ENCODE measurements around the gene INSIG1. TPM values are rescaled to one million over a fixed set of nuclear protein-coding genes. Genes with fewer than 3 reads are reported as not detected.

The INSIG1 gene
- total and polyA plus RNA-seq, 4 donors: 118 to 219 (median 193) TPM

DNA sequence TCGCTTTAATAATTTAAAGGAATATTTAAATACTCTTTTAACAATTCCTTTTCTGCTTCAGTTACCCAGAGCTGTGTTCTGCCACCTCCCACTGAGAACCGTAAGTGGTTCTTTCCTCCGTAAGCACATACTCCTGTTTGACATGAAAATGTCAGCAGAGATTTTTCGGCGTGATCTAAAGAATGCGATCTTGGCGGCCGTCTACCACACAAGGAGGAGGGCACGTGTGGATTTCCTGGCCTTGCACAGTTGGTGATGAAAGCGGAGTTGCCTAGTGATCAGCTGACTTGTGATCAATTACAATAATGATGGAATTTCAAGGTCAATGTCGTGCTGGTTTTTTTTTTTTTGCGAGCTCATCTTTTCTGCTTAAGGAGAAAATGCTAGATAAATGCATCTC lies 35.6 kb upstream of the INSIG1 start:
- DNase-seq (ENCODE audit: low spot score): no peak
- Histone ChIP-seq H3K4me3 (ENCODE audit: low read depth in 1 of 3, low read length in 3 of 3) (no peak overlapping the region), H3K9me3 (ENCODE audit: control insufficient read depth in 4 of 4, low read length in 3 of 4) (no peaks in the 10 kb centered on the region), H3K27ac (ENCODE audit: low read depth in 1 of 2, low read length in 2 of 2) (no peak overlapping the region), H3K9ac (ENCODE audit: low read depth in 1 of 2, low read length in 2 of 2) (no peak overlapping the region), H3K36me3 (ENCODE audit: control insufficient read depth in 4 of 4, insufficient read depth in 3 of 4, low read depth in 1 of 4, low read length in 3 of 4) (no peaks in the 10 kb centered on the region), H3K27me3 (ENCODE audit: control insufficient read depth in 4 of 4, insufficient read depth in 4 of 4, low read length in 3 of 4) (no peaks in the 10 kb centered on the region), H3K4me1 (ENCODE audit: control insufficient read depth in 4 of 4, insufficient read depth in 4 of 4, low read length in 3 of 4) (peaks cover 0 to 15% (median 7%) of the 10 kb centered on the region in 4 donors)
- TF ChIP-seq HNF4G (IDR thresholded peaks at IDR 0.05) (no peak), RAD21 (IDR thresholded peaks at IDR 0.05) (no peak), GABPA (IDR thresholded peaks at IDR 0.05 in 1 of 2, conservative IDR thresholded peaks at IDR 0.05 in 1 of 2) (no peak), SP1 (IDR thresholded peaks at IDR 0.05) (no peak), HNF4A (conservative IDR thresholded peaks at IDR 0.05) (no peak), RXRA (IDR thresholded peaks at IDR 0.05) (no peak), EGR1 (IDR thresholded peaks at IDR 0.05; ENCODE audit: low read depth in 2 of 2) (no peak), JUND (IDR thresholded peaks at IDR 0.05) (no peak), FOXA2 (IDR thresholded peaks at IDR 0.05) (no peak), YY1 (IDR thresholded peaks at IDR 0.05) (no peak), TAF1 (conservative IDR thresholded peaks at IDR 0.05) (no peak)
- TF ChIP-seq, protein P1, sequence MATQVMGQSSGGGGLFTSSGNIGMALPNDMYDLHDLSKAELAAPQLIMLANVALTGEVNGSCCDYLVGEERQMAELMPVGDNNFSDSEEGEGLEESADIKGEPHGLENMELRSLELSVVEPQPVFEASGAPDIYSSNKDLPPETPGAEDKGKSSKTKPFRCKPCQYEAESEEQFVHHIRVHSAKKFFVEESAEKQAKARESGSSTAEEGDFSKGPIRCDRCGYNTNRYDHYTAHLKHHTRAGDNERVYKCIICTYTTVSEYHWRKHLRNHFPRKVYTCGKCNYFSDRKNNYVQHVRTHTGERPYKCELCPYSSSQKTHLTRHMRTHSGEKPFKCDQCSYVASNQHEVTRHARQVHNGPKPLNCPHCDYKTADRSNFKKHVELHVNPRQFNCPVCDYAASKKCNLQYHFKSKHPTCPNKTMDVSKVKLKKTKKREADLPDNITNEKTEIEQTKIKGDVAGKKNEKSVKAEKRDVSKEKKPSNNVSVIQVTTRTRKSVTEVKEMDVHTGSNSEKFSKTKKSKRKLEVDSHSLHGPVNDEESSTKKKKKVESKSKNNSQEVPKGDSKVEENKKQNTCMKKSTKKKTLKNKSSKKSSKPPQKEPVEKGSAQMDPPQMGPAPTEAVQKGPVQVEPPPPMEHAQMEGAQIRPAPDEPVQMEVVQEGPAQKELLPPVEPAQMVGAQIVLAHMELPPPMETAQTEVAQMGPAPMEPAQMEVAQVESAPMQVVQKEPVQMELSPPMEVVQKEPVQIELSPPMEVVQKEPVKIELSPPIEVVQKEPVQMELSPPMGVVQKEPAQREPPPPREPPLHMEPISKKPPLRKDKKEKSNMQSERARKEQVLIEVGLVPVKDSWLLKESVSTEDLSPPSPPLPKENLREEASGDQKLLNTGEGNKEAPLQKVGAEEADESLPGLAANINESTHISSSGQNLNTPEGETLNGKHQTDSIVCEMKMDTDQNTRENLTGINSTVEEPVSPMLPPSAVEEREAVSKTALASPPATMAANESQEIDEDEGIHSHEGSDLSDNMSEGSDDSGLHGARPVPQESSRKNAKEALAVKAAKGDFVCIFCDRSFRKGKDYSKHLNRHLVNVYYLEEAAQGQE (IDR thresholded peaks at IDR 0.05): no peak
- TF ChIP-seq, protein P2, sequence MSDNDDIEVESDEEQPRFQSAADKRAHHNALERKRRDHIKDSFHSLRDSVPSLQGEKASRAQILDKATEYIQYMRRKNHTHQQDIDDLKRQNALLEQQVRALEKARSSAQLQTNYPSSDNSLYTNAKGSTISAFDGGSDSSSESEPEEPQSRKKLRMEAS (IDR thresholded peaks at IDR 0.05): no peak
- TF ChIP-seq, protein P3, sequence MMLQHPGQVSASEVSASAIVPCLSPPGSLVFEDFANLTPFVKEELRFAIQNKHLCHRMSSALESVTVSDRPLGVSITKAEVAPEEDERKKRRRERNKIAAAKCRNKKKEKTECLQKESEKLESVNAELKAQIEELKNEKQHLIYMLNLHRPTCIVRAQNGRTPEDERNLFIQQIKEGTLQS (IDR thresholded peaks at IDR 0.05): no peak
- TF ChIP-seq, protein P4, sequence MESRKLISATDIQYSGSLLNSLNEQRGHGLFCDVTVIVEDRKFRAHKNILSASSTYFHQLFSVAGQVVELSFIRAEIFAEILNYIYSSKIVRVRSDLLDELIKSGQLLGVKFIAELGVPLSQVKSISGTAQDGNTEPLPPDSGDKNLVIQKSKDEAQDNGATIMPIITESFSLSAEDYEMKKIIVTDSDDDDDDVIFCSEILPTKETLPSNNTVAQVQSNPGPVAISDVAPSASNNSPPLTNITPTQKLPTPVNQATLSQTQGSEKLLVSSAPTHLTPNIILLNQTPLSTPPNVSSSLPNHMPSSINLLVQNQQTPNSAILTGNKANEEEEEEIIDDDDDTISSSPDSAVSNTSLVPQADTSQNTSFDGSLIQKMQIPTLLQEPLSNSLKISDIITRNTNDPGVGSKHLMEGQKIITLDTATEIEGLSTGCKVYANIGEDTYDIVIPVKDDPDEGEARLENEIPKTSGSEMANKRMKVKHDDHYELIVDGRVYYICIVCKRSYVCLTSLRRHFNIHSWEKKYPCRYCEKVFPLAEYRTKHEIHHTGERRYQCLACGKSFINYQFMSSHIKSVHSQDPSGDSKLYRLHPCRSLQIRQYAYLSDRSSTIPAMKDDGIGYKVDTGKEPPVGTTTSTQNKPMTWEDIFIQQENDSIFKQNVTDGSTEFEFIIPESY (IDR thresholded peaks at IDR 0.05): no peak
- WGBS: 91% methylated on average over 12 of the region's 12 CpGs

DNA sequence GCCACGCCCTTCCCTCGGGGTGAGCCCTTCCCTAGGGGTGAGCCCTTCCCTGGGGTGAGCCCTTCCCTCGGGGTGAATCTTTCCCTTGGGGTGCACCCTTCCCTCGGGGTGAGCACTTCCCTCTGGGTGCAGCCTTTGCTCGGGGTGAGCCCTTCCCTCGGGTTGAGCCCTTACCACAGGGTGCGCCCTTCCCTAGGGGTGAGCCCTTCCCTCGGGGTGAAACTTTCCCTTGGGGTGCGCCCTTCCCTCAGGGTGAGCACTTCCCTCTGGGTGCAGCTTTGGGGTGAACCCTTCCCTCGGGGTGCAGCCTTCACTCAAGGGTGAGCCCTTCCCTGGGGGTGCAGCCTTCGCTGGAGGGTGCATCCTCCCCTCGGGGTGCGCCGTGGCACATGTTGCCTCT lies 34.6 kb upstream of the INSIG1 start:
- H3K27me3 ChIP-seq (ENCODE audit: control insufficient read depth in 4 of 4, insufficient read depth in 4 of 4, low read length in 3 of 4): no peaks in the 10 kb centered on the region
- TF ChIP-seq, protein P2 (IDR thresholded peaks at IDR 0.05): no peak
- no peak for TF ChIP-seq EGR1 (IDR thresholded peaks at IDR 0.05; ENCODE audit: low read depth in 2 of 2)
- TF ChIP-seq, protein P5, sequence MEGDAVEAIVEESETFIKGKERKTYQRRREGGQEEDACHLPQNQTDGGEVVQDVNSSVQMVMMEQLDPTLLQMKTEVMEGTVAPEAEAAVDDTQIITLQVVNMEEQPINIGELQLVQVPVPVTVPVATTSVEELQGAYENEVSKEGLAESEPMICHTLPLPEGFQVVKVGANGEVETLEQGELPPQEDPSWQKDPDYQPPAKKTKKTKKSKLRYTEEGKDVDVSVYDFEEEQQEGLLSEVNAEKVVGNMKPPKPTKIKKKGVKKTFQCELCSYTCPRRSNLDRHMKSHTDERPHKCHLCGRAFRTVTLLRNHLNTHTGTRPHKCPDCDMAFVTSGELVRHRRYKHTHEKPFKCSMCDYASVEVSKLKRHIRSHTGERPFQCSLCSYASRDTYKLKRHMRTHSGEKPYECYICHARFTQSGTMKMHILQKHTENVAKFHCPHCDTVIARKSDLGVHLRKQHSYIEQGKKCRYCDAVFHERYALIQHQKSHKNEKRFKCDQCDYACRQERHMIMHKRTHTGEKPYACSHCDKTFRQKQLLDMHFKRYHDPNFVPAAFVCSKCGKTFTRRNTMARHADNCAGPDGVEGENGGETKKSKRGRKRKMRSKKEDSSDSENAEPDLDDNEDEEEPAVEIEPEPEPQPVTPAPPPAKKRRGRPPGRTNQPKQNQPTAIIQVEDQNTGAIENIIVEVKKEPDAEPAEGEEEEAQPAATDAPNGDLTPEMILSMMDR (IDR thresholded peaks at IDR 0.05; ENCODE audit: low read depth, low read length, missing input control): no peak
- TF ChIP-seq HNF4A (conservative IDR thresholded peaks at IDR 0.05): no peak
- TF ChIP-seq, protein P1 (IDR thresholded peaks at IDR 0.05): no peak
- TF ChIP-seq, protein P4 (IDR thresholded peaks at IDR 0.05): no peak
- TF ChIP-seq TAF1 (conservative IDR thresholded peaks at IDR 0.05): no peak
- TF ChIP-seq GABPA (IDR thresholded peaks at IDR 0.05 in 1 of 2, conservative IDR thresholded peaks at IDR 0.05 in 1 of 2): no peak
- TF ChIP-seq RAD21 (IDR thresholded peaks at IDR 0.05): no peak
- 88% methylated on average over 14 of the region's 14 CpGs for WGBS

More for the DNA sequence above, 34.6 kb upstream of the INSIG1 start:
- DNase-seq (ENCODE audit: low spot score): no peak
- H3K4me3 ChIP-seq (ENCODE audit: low read depth in 1 of 3, low read length in 3 of 3): no peak overlapping the region
- H3K4me1 ChIP-seq (ENCODE audit: control insufficient read depth in 4 of 4, insufficient read depth in 4 of 4, low read length in 3 of 4): peaks cover 0 to 5% (median 2%) of the 10 kb centered on the region in 4 donors
- no peak overlapping the region for H3K27ac ChIP-seq (ENCODE audit: low read depth in 1 of 2, low read length in 2 of 2)
- H3K9ac ChIP-seq (ENCODE audit: low read depth in 1 of 2, low read length in 2 of 2): no peak overlapping the region
- H3K36me3 ChIP-seq (ENCODE audit: control insufficient read depth in 4 of 4, insufficient read depth in 3 of 4, low read depth in 1 of 4, low read length in 3 of 4): no peaks in the 10 kb centered on the region
- H3K9me3 ChIP-seq (ENCODE audit: control insufficient read depth in 4 of 4, low read length in 3 of 4): no peaks in the 10 kb centered on the region

Measured in liver (tissue), 9 donors.